Heart right ventricle (tissue), 16 donors: ENCODE data around the gene EEFSEC. TPM values are rescaled to one million over a fixed set of nuclear protein-coding genes. Genes with fewer than 3 reads are reported as not detected.

Experiments
- ATAC-seq, 8 donors: fragments of 200-7000 bp; cut with Tn5 transposase; one replicate each; pipeline ENCODE4 v1.9.1; 2020; ENCODE audit warnings: mild to moderate bottlenecking in 8 of 8, moderate library complexity in 8 of 8, moderate number of reproducible peaks in 1 of 8
- DNase-seq, 2 donors: peaks; one replicate each; pipeline ENCODE4 v3.0.0-alpha.2; 2020
- H3K27ac ChIP-seq, 10 donors: fragments of 200-600 bp; sonication (generic) in 2 of 10; one replicate each; pipeline versions ENCODE4 v1.5.0 to v1.8.0; 2020 to 2022; ENCODE audit warnings: mild to moderate bottlenecking in 3 of 10
- H3K27me3 ChIP-seq, 7 donors: fragments of 200-600 bp; one replicate each; pipeline ENCODE4 v1.8.0; 2021 to 2022; ENCODE audit warnings: mild to moderate bottlenecking in 2 of 7
- H3K36me3 ChIP-seq, 9 donors: fragments of 200-600 bp; sonication (generic) in 1 of 9; one replicate each; pipeline versions ENCODE4 v1.5.0 to v1.8.0; 2020 to 2022; ENCODE audit warnings: mild to moderate bottlenecking in 2 of 9
- H3K4me1 ChIP-seq, 9 donors: fragments of 200-600 bp; sonication (generic) in 1 of 9; one replicate each; pipeline versions ENCODE4 v1.5.0 to v1.8.0; 2020 to 2022; ENCODE audit warnings: mild to moderate bottlenecking in 4 of 9
- H3K4me3 ChIP-seq, 10 donors: fragments of 200-600 bp; sonication (generic) in 2 of 10; one replicate each; pipeline versions ENCODE4 v1.5.0 to v1.8.0; 2020 to 2022; ENCODE audit warnings: mild to moderate bottlenecking in 7 of 10, moderate library complexity in 2 of 10
- H3K9me3 ChIP-seq, 11 donors: fragments of 200-600 bp in 10 of 11; sonication (generic) in 2 of 11; one replicate each; pipeline versions ENCODE4 v1.5.0 to v1.8.0; 2013 to 2022; ENCODE audit warnings: mild to moderate bottlenecking in 2 of 11, control low read depth in 1 of 11, moderate library complexity in 1 of 11
- CTCF ChIP-seq, 9 donors: fragments of 200-600 bp; sonication (generic) in 2 of 9; IDR thresholded peaks; one replicate each; pipeline versions ENCODE4 v1.5.0 to v1.8.0; 2021 to 2022; ENCODE audit warnings: antibody characterized with exemption in 9 of 9, mild to moderate bottlenecking in 5 of 9, moderate library complexity in 1 of 9
- WGBS, 2 donors: extraction: QIAGEN DNeasy Blood & Tissue Kit; methylation state at CpG; one replicate each; pipeline ENCODE4 v1.1.7; 2013; ENCODE audit warnings: inconsistent platforms in 1 of 2; 5-methylcytosine and 5-hydroxymethylcytosine counted together
- intact Hi-C, 10 donors: fragments of 100-400 bp; cut with DNase I; formaldehyde crosslinking; loops; one replicate each; pipeline versions ENCODE4 v1.11.1 to v1.14.2; 2022
- polyA plus RNA-seq, 2 donors: library from polyadenylated mRNA; stranded (reverse); fragments of 200-250 nt; gene quantifications; one replicate each; pipeline ENCODE4 v1.2.3, GENCODE V29; 2013
- total RNA-seq, 10 donors: library from RNA; stranded (reverse); fragmentation: NEBNext Ultra II Directional in 3 of 10; extraction: Animal tissue kit (Norgen Biotek cat#: 25700) in 3 of 10; gene quantifications; one replicate each; pipeline versions ENCODE4 v1.2.1 to v1.2.4, GENCODE V29; 2021 to 2023
- donor health status: Arrhythmogenic right ventricular cardiomyopathy.
- donor health status: ischemic (EF 13 %, LVEDD 7.1; RV severe dilation, severe dysfunction).
- donor health status: healthy with polysubstance abuse.
- donor health status: DM: no; HTN: yes; CAD: no.
- donor health status: DM: no; HTN: no; CAD: no.
- donor health status: ischemic (EF 25% LVEDD 6.9; RV normal size, moderate dysfunction).
- donor health status: ischemic (EF 25% LVEDD 5.7; RV mildly dilated, moderate dysfunction).
- donor health status: healthy.
- donor health status: DM: yes; HTN: yes; CAD: no.
- donor health status: Ischemic cardiomyopathy.
- donor health status: ischemic (EF 35%, LVEDD 5.7; RV mildly dilated, moderate dysfunction).
- donor health status: nonischemic (EF 11% LVEDD 7.7; RV severe dilation, severe dysfunction).
- donor health status: DM: yes; HTN: yes; CAD: no.
- donor health status: PGD.
- donor health status: ischemic (EF 29% LVEDD 5.4; RV normal size, mild dysfunction).
- donor health status: nonischemic (EF 23%, LVEDD 6.1; RV moderate dilation, normal function).

Gene EEFSEC
- total and polyA plus RNA-seq, 12 donors, result 16.5 to 29.5 (median 25.0) TPM

GRCh38 chr3:128455786-128456748 lies 302.8 kb downstream of the EEFSEC start:
- H3K36me3 ChIP-seq, result no peaks in the 10 kb centered on the region
- H3K4me1 ChIP-seq, result no peaks in the 10 kb centered on the region
- no peak for DNase-seq
- H3K9me3 ChIP-seq, result no peaks in the 10 kb centered on the region
- intact Hi-C loops, result no loop called here
- peaks cover 7 to 53% (median 26%) of the 10 kb centered on the region in 7 donors for H3K27me3 ChIP-seq
- no peak overlapping the region for H3K4me3 ChIP-seq
- 74 to 77% methylated on average over 16 of the region's 16 CpGs for WGBS, 2 donors
- ATAC-seq, result no peak
- TF ChIP-seq CTCF (IDR thresholded peaks at IDR 0.05), result no peak
- no peak overlapping the region for H3K27ac ChIP-seq

GRCh38 chr3:128456776-128457715 lies 303.8 kb downstream of the EEFSEC start:
- Histone ChIP-seq H3K27ac (no peak overlapping the region), H3K27me3 (peaks cover 7 to 53% (median 26%) of the 10 kb centered on the region in 7 donors), H3K4me3 (no peak overlapping the region), H3K36me3 (no peaks in the 10 kb centered on the region), H3K9me3 (no peaks in the 10 kb centered on the region), H3K4me1 (no peaks in the 10 kb centered on the region)
- ATAC-seq (no peak), DNase-seq (no peak)
- intact Hi-C loops, result no loop called here
- no peak for TF ChIP-seq CTCF (IDR thresholded peaks at IDR 0.05)
- 39 to 47% methylated on average over 25 to 27 of the region's 27 CpGs for WGBS, 2 donors

- DNase-seq (no peak), ATAC-seq (no peak)
- no peak for TF ChIP-seq CTCF (IDR thresholded peaks at IDR 0.05)
- Histone ChIP-seq H3K27ac (no peak overlapping the region), H3K27me3 (peaks cover 7 to 48% (median 26%) of the 10 kb centered on the region in 7 donors), H3K4me3 (no peak overlapping the region), H3K36me3 (no peaks in the 10 kb centered on the region), H3K9me3 (no peaks in the 10 kb centered on the region), H3K4me1 (no peaks in the 10 kb centered on the region)
- WGBS, 2 donors, result 84 to 85% methylated on average over 12 of the region's 12 CpGs
- intact Hi-C loops, result no loop called here
Measured at GRCh38 chr3:128457937-128458336, 304.7 kb downstream of the EEFSEC start.

Other genes starting within 250 kb of the EEFSEC start
- gene KBTBD12, start 238.2 kb upstream of the EEFSEC start, total RNA-seq, result 10 to 100 TPM; 18.3 to 54.2 (median 35.3) TPM
- 1 to 10 TPM; 5.1 to 8.9 TPM for gene KBTBD12, start 238.2 kb upstream of the EEFSEC start, polyA plus RNA-seq
- 100 to 1,000 TPM in 1 of 10 donors, 10 to 100 TPM in 9; 54.8 to 111 (median 62.1) TPM for gene SEC61A1, start 101.0 kb upstream of the EEFSEC start, total RNA-seq
- gene SEC61A1, start 101.0 kb upstream of the EEFSEC start, polyA plus RNA-seq, result 100 to 1,000 TPM in 1 of 2 donors, 10 to 100 TPM in 1; 41.0 to 131 TPM
- gene RUVBL1, start 29.7 kb upstream of the EEFSEC start, total RNA-seq, result 10 to 100 TPM; 23.5 to 34.4 (median 25.6) TPM
- 10 to 100 TPM in 1 of 2 donors, 1 to 10 TPM in 1; 9.4 to 38.5 TPM for gene RUVBL1, start 29.7 kb upstream of the EEFSEC start, polyA plus RNA-seq